ENCODE data around the gene TERT. TPM values are rescaled to one million over a fixed set of nuclear protein-coding genes. Genes with fewer than 3 reads are reported as not detected.

TERT gene
- polyA plus RNA-seq, 1 experiment = not detected

- CTCF ChIA-PET = no interaction called here
Measured at GRCh38 chr5:1243487-1244130, 51.3 kb downstream of the TERT start.

GRCh38 chr5:1242733-1243486, 52.0 kb downstream of the TERT start:
- Histone ChIP-seq H3K4me3 (ENCODE audit: low read depth, low read length) (no peak overlapping the region), H3K36me3 (ENCODE audit: control insufficient read depth, insufficient read depth, low read length) (no peaks in the 10 kb centered on the region), H3K27me3 (ENCODE audit: control insufficient read depth, insufficient read depth, low read length) (peaks cover 1% of the 10 kb centered on the region; the same call in 1 of the 2 replicates)
- TF ChIP-seq CTCF (IDR thresholded peaks at IDR 0.05; ENCODE audit: insufficient read depth, low read depth, low read length) = no peak
- CTCF ChIA-PET = no interaction called here
- POLR2A ChIA-PET = no interaction called here
- DNase-seq (ENCODE audit: low read depth) = no peak

More at GRCh38 chr5:1243487-1244130, 51.3 kb downstream of the TERT start:
- DNase-seq (ENCODE audit: low read depth) = no peak
- Histone ChIP-seq H3K4me3 (ENCODE audit: low read depth, low read length) (no peak overlapping the region), H3K27me3 (ENCODE audit: control insufficient read depth, insufficient read depth, low read length) (peaks cover 1% of the 10 kb centered on the region; the same call in 1 of the 2 replicates), H3K36me3 (ENCODE audit: control insufficient read depth, insufficient read depth, low read length) (no peaks in the 10 kb centered on the region)
- TF ChIP-seq CTCF (IDR thresholded peaks at IDR 0.05; ENCODE audit: insufficient read depth, low read depth, low read length) = no peak
- POLR2A ChIA-PET = no interaction called here

DNA sequence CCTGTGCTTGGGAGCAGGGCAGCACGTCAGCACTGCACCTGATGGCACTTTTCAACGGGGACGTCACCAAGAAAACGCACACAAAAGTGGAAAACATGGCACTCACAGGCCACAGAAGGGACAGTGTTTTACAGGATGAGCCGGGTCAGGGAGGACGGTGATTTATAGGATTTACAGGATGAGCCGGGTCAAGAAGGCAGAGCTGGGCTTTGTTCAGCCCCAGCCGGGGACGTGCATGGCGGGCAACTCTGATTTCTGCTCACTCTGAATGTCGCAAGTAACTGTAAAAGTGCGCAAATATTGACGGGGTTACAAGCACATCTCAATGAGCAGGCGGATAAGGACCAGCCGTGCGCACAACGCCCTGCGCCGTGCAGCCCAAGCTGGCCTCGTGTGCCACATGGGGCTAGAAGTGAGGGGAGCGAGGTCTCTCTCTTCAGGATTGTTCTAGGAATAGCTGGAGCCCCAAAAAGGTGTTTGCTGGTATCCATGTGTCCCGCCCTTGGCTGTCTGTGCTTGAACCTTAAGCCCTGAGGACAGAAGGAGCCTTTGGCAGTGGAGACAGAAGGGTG, 53.3 kb downstream of the TERT start:
- no peak for DNase-seq (ENCODE audit: low read depth)
- H3K36me3 ChIP-seq (ENCODE audit: control insufficient read depth, insufficient read depth, low read length) = no peaks in the 10 kb centered on the region
- ChIA-PET CTCF (no interaction called here), POLR2A (no interaction called here)
- TF ChIP-seq CTCF (IDR thresholded peaks at IDR 0.05; ENCODE audit: insufficient read depth, low read depth, low read length) = no peak
- no peak overlapping the region for H3K4me3 ChIP-seq (ENCODE audit: low read depth, low read length)
- no peaks in the 10 kb centered on the region; the same call in 1 of the 2 replicates for H3K27me3 ChIP-seq (ENCODE audit: control insufficient read depth, insufficient read depth, low read length)

GRCh38 chr5:1240496-1241260, 54.2 kb downstream of the TERT start:
- ChIA-PET POLR2A (no interaction called here), CTCF (no interaction called here)
- Histone ChIP-seq H3K4me3 (ENCODE audit: low read depth, low read length) (no peak overlapping the region), H3K36me3 (ENCODE audit: control insufficient read depth, insufficient read depth, low read length) (no peaks in the 10 kb centered on the region), H3K27me3 (ENCODE audit: control insufficient read depth, insufficient read depth, low read length) (no peaks in the 10 kb centered on the region; the same call in 1 of the 2 replicates)
- no peak for DNase-seq (ENCODE audit: low read depth)
- no peak for TF ChIP-seq CTCF (IDR thresholded peaks at IDR 0.05; ENCODE audit: insufficient read depth, low read depth, low read length)

All from BJ (cell line).